GM13977 (cell line): ENCODE results near the gene RORC.

Source experiments
- DNase-seq: peaks from one replicate; pipeline ENCODE4 v3.0.0; 2012; ENCODE audit warnings: low spot score
- CTCF ChIP-seq: IDR thresholded peaks from 2 replicates; pipeline ENCODE4 v1.5.1; 2012; ENCODE audit warnings: mild to moderate bottlenecking, control low read depth; ENCODE audit not compliant: insufficient read depth; ENCODE audit errors: extremely low read depth, missing control alignments
- in situ Hi-C: fragments of 300-500 bp; cut with MboI; formaldehyde crosslinking; loops from one replicate; pipeline ENCODE4 v1.12.0; 2022; ENCODE audit warnings: low sequenced_read_pairs, low pct_unique_long_range_greater_than_20kb, mixed read lengths, inconsistent platforms; ENCODE audit not compliant: unreplicated experiment

The RORC gene

GRCh38 chr1:151835596-151835995 is 4.0 kb upstream of the RORC start:
- in situ Hi-C loops, result no loop called here
- TF ChIP-seq CTCF, result no peak
- no peak for DNase-seq

- in situ Hi-C loops, result no loop called here
- no peak for TF ChIP-seq CTCF
- no peak for DNase-seq
These were observed 2.6 kb upstream of the RORC start for GRCh38 chr1:151834239-151834638.

GRCh38 chr1:151833172-151833900 is 1.7 kb upstream of the RORC start:
- DNase-seq, result no peak
- in situ Hi-C loops, result no loop called here
- no peak for TF ChIP-seq CTCF

- DNase-seq, result no peak
- TF ChIP-seq CTCF, result no peak
- in situ Hi-C loops, result no loop called here
These were observed 847 bp upstream of the RORC start for GRCh38 chr1:151832318-151832980.

GRCh38 chr1:151831256-151831591 is 378 bp downstream of the RORC start:
- in situ Hi-C loops, result no loop called here
- no peak for DNase-seq
- no peak for TF ChIP-seq CTCF

- DNase-seq, result no peak
- no peak for TF ChIP-seq CTCF
- in situ Hi-C loops, result no loop called here
These were observed 1.5 kb downstream of the RORC start for GRCh38 chr1:151830055-151830454.
